Tibial nerve (tissue), 4 donors: Measurements from ENCODE around the gene NUP214. TPM values are rescaled to one million over a fixed set of nuclear protein-coding genes. Genes with fewer than 3 reads are reported as not detected.
"Not testable (repeated sequence)": the region's sequence is repeated elsewhere in the genome, so short reads cannot be mapped to it uniquely, and the experiment has no call there.

Source experiments
- DNase-seq, 2 donors: peaks; one replicate each; pipeline ENCODE4 v3.0.0-alpha.2; 2019; ENCODE audit warnings: low spot score in 2 of 2
- H3K27ac ChIP-seq, 4 donors: fragments of 200-600 bp; sonication (generic) in 3 of 4; one replicate each; pipeline ENCODE4 v1.5.1; 2017 to 2019; ENCODE audit warnings: mild to moderate bottlenecking in 1 of 4
- H3K27me3 ChIP-seq, 2 donors: fragments of 200-600 bp; sonication (generic) in 1 of 2; one replicate each; pipeline versions ENCODE4 v1.5.1 to v1.6.0; 2017 to 2019
- H3K36me3 ChIP-seq, 3 donors: fragments of 200-600 bp; sonication (generic); one replicate each; pipeline ENCODE4 v1.5.1; 2018 to 2019
- H3K4me1 ChIP-seq, 4 donors: fragments of 200-600 bp; sonication (generic) in 3 of 4; one replicate each; pipeline ENCODE4 v1.5.1; 2017 to 2019
- H3K4me3 ChIP-seq, 4 donors: fragments of 200-600 bp; sonication (generic) in 3 of 4; one replicate each; pipeline ENCODE4 v1.5.1; 2017 to 2019; ENCODE audit warnings: mild to moderate bottlenecking in 1 of 4, moderate library complexity in 1 of 4
- H3K9me3 ChIP-seq, 4 donors: fragments of 200-600 bp; sonication (generic) in 3 of 4; one replicate each; pipeline ENCODE4 v1.5.1; 2017 to 2019
- CTCF ChIP-seq, 5 experiments: fragments of 200-600 bp in 3 of 5; fragments of 450-650 bp in 2 of 5; sonication (generic) in 3 of 5; IDR thresholded peaks; one replicate each; pipeline ENCODE4 v1.5.1; 2016 to 2019; ENCODE audit warnings: antibody characterized with exemption in 5 of 5, mild to moderate bottlenecking in 3 of 5, moderate library complexity in 2 of 5
- EP300 ChIP-seq, 2 donors: sonication (generic); formaldehyde crosslinking; IDR thresholded peaks; one replicate each; pipeline ENCODE4 v1.6.1; 2017; ENCODE audit warnings: antibody characterized with exemption in 2 of 2, mild to moderate bottlenecking in 1 of 2
- POLR2A ChIP-seq, 2 donors: fragments of 450-650 bp; IDR thresholded peaks; one replicate each; pipeline ENCODE4 v1.6.1; 2017; ENCODE audit warnings: antibody characterized with exemption in 2 of 2, mild to moderate bottlenecking in 2 of 2, moderate library complexity in 2 of 2
- WGBS, 2 donors: methylation state at CpG; one replicate each; pipeline ENCODE4 v1.1.5; 2018; 5-methylcytosine and 5-hydroxymethylcytosine counted together
- total RNA-seq, 4 donors: library from RNA; depleted of rRNA; stranded (reverse); fragments of >200 nt; gene quantifications; one replicate each; pipeline ENCODE4 v1.1.0, GENCODE V29; 2016

NUP214 gene
- total RNA-seq, 4 donors from 2014 or later = 39.8 to 94.2 (median 70.2) TPM

- Histone ChIP-seq H3K27me3 (peaks cover 0 to 11% of the 10 kb centered on the region in 2 donors), H3K4me3 (no peak overlapping the region), H3K36me3 (peaks cover 0 to 11% (median 0%) of the 10 kb centered on the region in 3 donors), H3K27ac (no peak overlapping the region), H3K9me3 (peaks cover 0 to 6% (median 0%) of the 10 kb centered on the region in 4 donors), H3K4me1 (peaks cover 0 to 19% (median 11%) of the 10 kb centered on the region in 4 donors)
- no peak for TF ChIP-seq POLR2A (IDR thresholded peaks at IDR 0.05)
- TF ChIP-seq CTCF (IDR thresholded peaks at IDR 0.05) = no peak
- no peak for TF ChIP-seq EP300 (IDR thresholded peaks at IDR 0.05)
- no peak for DNase-seq
- 69 to 75% methylated on average over 22 of the region's 22 CpGs for WGBS, 2 donors
Observed at GRCh38 chr9:131240047-131240921, 114.9 kb downstream of the NUP214 start.

GRCh38 chr9:131244331-131244730 is 118.9 kb downstream of the NUP214 start:
- not testable (repeated sequence) for H3K27me3 ChIP-seq, H3K4me3 ChIP-seq, H3K36me3 ChIP-seq, H3K27ac ChIP-seq, H3K4me1 ChIP-seq, DNase-seq, H3K9me3 ChIP-seq
- 84 to 92% methylated on average over 5 of the region's 5 CpGs for WGBS, 2 donors

GRCh38 chr9:131246618-131247017 is 121.2 kb downstream of the NUP214 start:
- WGBS, 2 donors = 62% methylated on average over 4 of the region's 4 CpGs
- no peaks in the 10 kb centered on the region for H3K36me3 ChIP-seq
- H3K4me1 ChIP-seq = no peaks in the 10 kb centered on the region

GRCh38 chr9:131252120-131252519 is 126.7 kb downstream of the NUP214 start:
- Histone ChIP-seq H3K36me3 (no peaks in the 10 kb centered on the region), H3K27me3 (no peaks in the 10 kb centered on the region), H3K27ac (peak overlapping the region in 3 of 4 donors; percentile 53 to 56 (median 54)), H3K9me3 (no peaks in the 10 kb centered on the region), H3K4me3 (peak overlapping the region in 2 of 4 donors; percentile 27 to 42), H3K4me1 (peaks cover 0 to 21% (median 9%) of the 10 kb centered on the region in 4 donors)
- 88% methylated on average over 5 to 21 of the region's 23 CpGs for WGBS, 2 donors
- no peak for TF ChIP-seq POLR2A (IDR thresholded peaks at IDR 0.05)
- no peak for TF ChIP-seq EP300 (IDR thresholded peaks at IDR 0.05)
- no peak for TF ChIP-seq CTCF (IDR thresholded peaks at IDR 0.05)
- no peak for DNase-seq

More at GRCh38 chr9:131246618-131247017, 121.2 kb downstream of the NUP214 start:
- Histone ChIP-seq H3K27me3 (no peaks in the 10 kb centered on the region), H3K4me3 (no peak overlapping the region), H3K9me3 (peaks cover 0 to 6% (median 0%) of the 10 kb centered on the region in 4 donors), H3K27ac (no peak overlapping the region)
- no peak for TF ChIP-seq CTCF (IDR thresholded peaks at IDR 0.05)
- no peak for DNase-seq

GRCh38 chr9:131253891-131254491 is 128.6 kb downstream of the NUP214 start:
- no peak for DNase-seq
- Histone ChIP-seq H3K27me3 (no peaks in the 10 kb centered on the region), H3K36me3 (no peaks in the 10 kb centered on the region), H3K4me3 (no peak overlapping the region), H3K9me3 (no peaks in the 10 kb centered on the region), H3K27ac (peak overlapping the region in 3 of 4 donors; percentile 45 to 60 (median 50)), H3K4me1 (peaks cover 0 to 35% (median 9%) of the 10 kb centered on the region in 4 donors)
- no peak for TF ChIP-seq POLR2A (IDR thresholded peaks at IDR 0.05)
- peak in 1 of 2 donors; percentile 33 for TF ChIP-seq EP300 (IDR thresholded peaks at IDR 0.05)
- TF ChIP-seq CTCF (IDR thresholded peaks at IDR 0.05) = no peak
- 58 to 68% methylated on average over 14 of the region's 14 CpGs for WGBS, 2 donors
